Subcutaneous abdominal adipose tissue (tissue), 5 donors: Measurements from ENCODE around the gene RAB15.

Experiments used
- H3K27ac ChIP-seq: one replicate; pipeline ENCODE4 v1.7.0; 2013; ENCODE audit warnings: low read depth, mild to moderate bottlenecking, inconsistent platforms, low read length, moderate library complexity
- H3K27me3 ChIP-seq, 5 donors: one replicate each; pipeline ENCODE4 v1.7.0; 2013; ENCODE audit warnings: low read length in 5 of 5, inconsistent platforms in 1 of 5; ENCODE audit not compliant: control insufficient read depth in 5 of 5, insufficient read depth in 4 of 5
- H3K36me3 ChIP-seq, 5 donors: one replicate each; pipeline ENCODE4 v1.7.0; 2013; ENCODE audit warnings: low read length in 5 of 5; ENCODE audit not compliant: control insufficient read depth in 5 of 5, insufficient read depth in 5 of 5
- H3K4me1 ChIP-seq, 5 donors: one replicate each; pipeline ENCODE4 v1.7.0; 2013; ENCODE audit warnings: low read length in 5 of 5, mild to moderate bottlenecking in 3 of 5, moderate library complexity in 1 of 5; ENCODE audit not compliant: control insufficient read depth in 5 of 5, insufficient read depth in 5 of 5
- H3K4me3 ChIP-seq, 5 donors: one replicate each; pipeline ENCODE4 v1.7.0; 2013; ENCODE audit warnings: low read length in 5 of 5, low read depth in 1 of 5
- H3K9ac ChIP-seq, 5 donors: one replicate each; pipeline ENCODE4 v1.7.0; 2013; ENCODE audit warnings: low read length in 5 of 5, mild to moderate bottlenecking in 4 of 5, moderate library complexity in 3 of 5
- H3K9me3 ChIP-seq, 5 donors: one replicate each; pipeline ENCODE4 v1.7.0; 2013; ENCODE audit warnings: low read length in 5 of 5; ENCODE audit not compliant: control insufficient read depth in 5 of 5
- donor health status: healthy.
- donor health status: healthy.
- donor health status: healthy.
- donor health status: healthy.
- donor health status: healthy.

RAB15 gene

DNA sequence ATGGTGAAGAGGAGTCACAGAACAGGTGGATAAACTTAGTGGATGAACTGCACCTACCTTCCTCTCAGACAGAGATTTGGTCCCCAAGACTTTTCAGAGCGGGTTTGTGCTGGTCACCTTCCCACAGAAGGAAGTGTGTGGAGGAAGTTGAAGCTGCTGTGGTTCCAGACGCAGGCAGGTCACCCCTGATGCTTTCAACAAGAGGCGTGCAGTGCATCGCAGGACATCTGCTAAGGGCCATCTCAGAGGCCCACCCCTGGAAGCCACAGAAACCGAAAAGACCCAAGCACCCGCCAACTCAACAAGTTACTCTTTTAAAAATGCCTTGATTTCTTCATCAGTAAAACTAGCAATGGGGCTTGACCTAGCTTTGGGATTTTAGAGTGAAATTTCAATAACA is 28.6 kb downstream of the RAB15 start:
- Histone ChIP-seq H3K4me1 (peaks cover 0 to 3% (median 0%) of the 10 kb centered on the region in 5 donors), H3K27me3 (no peaks in the 10 kb centered on the region), H3K9me3 (no peaks in the 10 kb centered on the region), H3K4me3 (no peak overlapping the region), H3K9ac (no peak overlapping the region), H3K36me3 (peaks cover 4 to 58% (median 27%) of the 10 kb centered on the region in 5 donors), H3K27ac (no peak overlapping the region)

- Histone ChIP-seq H3K4me1 (peaks cover 0 to 3% (median 0%) of the 10 kb centered on the region in 5 donors), H3K9ac (no peak within 1 kb of the TSS), H3K36me3 (peaks cover 4 to 51% (median 24%) of the 10 kb centered on the region in 5 donors), H3K4me3 (no peak within 1 kb of the TSS), H3K27ac (no peak within 1 kb of the TSS), H3K9me3 (no peaks in the 10 kb centered on the region), H3K27me3 (no peaks in the 10 kb centered on the region)
These were observed 29.5 kb downstream of the RAB15 start, which contains the start of gene GPX2 for GRCh38 chr14:64942531-64943111. Gene GPX2 (minus strand): TSS chr14:64942745. CDS start chr14:64942726, 19 bp downstream.

GRCh38 chr14:64940336-64940910 is 31.7 kb downstream of the RAB15 start:
- Histone ChIP-seq H3K27ac (no peak overlapping the region), H3K36me3 (peaks cover 11 to 41% (median 24%) of the 10 kb centered on the region in 5 donors), H3K9ac (no peak overlapping the region), H3K27me3 (no peaks in the 10 kb centered on the region), H3K4me1 (peaks cover 0 to 6% (median 0%) of the 10 kb centered on the region in 5 donors), H3K9me3 (no peaks in the 10 kb centered on the region), H3K4me3 (no peak overlapping the region)

DNA sequence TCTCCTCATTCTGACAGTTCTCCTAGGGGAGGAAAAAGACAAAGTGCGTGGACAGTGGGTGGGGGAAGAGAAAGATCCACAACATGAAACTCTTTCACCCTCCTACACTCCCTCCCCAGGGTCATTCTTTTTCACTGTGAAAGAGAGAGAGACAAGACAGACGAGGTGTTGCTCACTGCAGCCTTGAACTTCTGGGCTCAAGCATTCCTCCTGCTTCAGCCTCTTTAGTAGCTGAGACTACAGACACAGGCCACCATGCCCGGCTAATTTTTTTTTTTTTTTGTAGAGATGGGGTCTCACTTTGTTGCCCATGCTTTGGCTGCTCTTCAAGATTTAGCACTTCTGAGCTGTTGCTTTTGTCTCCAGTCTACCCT is 32.3 kb downstream of the RAB15 start:
- Histone ChIP-seq H3K27ac (no peak overlapping the region), H3K4me1 (peaks cover 0 to 6% (median 0%) of the 10 kb centered on the region in 5 donors), H3K4me3 (no peak overlapping the region), H3K9ac (no peak overlapping the region), H3K9me3 (no peaks in the 10 kb centered on the region), H3K36me3 (peaks cover 11 to 41% (median 24%) of the 10 kb centered on the region in 5 donors), H3K27me3 (no peaks in the 10 kb centered on the region)

GRCh38 chr14:64938972-64939816 is 32.9 kb downstream of the RAB15 start:
- H3K9ac ChIP-seq: no peak overlapping the region
- no peak overlapping the region for H3K27ac ChIP-seq
- peaks cover 11 to 45% (median 24%) of the 10 kb centered on the region in 5 donors for H3K36me3 ChIP-seq

DNA sequence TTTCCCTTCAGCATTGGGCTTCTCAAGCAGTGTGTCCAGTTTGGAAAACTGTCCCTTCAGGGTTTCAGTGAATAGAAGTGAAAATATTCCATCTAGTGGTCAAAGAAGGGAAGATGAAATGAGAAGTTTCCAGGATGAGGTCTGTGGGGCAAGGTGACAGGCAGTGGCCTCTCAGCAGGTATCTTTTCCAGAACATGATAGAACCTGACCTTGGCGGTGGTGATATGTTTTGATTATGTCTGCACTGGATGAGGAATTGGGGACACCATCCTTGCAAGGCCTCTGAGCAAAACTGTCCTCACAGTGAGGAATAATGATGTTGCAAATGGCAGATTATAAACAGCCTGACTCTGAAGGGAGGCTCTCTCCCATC is 34.3 kb downstream of the RAB15 start:
- no peak overlapping the region for H3K27ac ChIP-seq
- no peaks in the 10 kb centered on the region for H3K9me3 ChIP-seq
- peaks cover 16 to 52% (median 26%) of the 10 kb centered on the region in 5 donors for H3K36me3 ChIP-seq
- H3K4me1 ChIP-seq: peaks cover 0 to 3% (median 0%) of the 10 kb centered on the region in 5 donors
- H3K27me3 ChIP-seq: no peaks in the 10 kb centered on the region
- H3K4me3 ChIP-seq: no peak overlapping the region
- H3K9ac ChIP-seq: no peak overlapping the region

More at GRCh38 chr14:64938972-64939816, 32.9 kb downstream of the RAB15 start:
- Histone ChIP-seq H3K4me1 (peaks cover 0 to 6% (median 0%) of the 10 kb centered on the region in 5 donors), H3K27me3 (no peaks in the 10 kb centered on the region), H3K4me3 (no peak overlapping the region), H3K9me3 (no peaks in the 10 kb centered on the region)

DNA sequence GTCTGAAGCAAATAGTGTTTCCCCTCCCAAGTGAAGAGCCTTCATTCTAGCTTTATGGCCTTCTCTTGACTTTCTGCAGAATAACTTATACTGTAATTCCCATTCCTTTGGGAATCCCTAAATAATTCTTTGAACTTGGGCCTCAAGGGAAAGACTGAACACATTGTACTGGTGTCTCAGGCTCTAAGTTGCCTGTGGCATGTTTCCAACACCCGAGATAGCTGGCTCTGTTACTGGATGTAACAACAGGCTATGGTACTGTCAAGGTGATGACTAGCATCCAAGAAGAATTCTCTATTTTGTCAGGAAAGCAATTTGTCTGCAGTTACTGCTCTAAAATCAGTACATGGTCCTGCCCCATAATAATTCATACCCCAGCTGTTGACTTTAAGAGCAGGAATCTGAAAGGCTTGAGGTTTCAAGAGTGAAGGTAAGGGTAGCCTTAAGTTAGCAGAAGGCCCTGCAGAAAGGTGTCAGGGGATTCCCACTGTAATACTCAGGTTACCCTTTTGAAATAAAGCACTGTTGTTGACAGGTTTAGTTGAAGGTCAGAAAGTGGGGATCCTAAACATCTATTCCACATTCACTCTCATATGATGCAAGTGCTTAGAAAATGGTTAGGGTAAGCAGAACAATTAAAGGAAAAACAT is 34.8 kb downstream of the RAB15 start:
- H3K9me3 ChIP-seq: no peaks in the 10 kb centered on the region
- peaks cover 0 to 3% (median 0%) of the 10 kb centered on the region in 5 donors for H3K4me1 ChIP-seq
- no peak overlapping the region for H3K27ac ChIP-seq
- no peaks in the 10 kb centered on the region for H3K27me3 ChIP-seq
- H3K36me3 ChIP-seq: peaks cover 21 to 52% (median 26%) of the 10 kb centered on the region in 5 donors
- no peak overlapping the region for H3K9ac ChIP-seq
- H3K4me3 ChIP-seq: no peak overlapping the region

DNA sequence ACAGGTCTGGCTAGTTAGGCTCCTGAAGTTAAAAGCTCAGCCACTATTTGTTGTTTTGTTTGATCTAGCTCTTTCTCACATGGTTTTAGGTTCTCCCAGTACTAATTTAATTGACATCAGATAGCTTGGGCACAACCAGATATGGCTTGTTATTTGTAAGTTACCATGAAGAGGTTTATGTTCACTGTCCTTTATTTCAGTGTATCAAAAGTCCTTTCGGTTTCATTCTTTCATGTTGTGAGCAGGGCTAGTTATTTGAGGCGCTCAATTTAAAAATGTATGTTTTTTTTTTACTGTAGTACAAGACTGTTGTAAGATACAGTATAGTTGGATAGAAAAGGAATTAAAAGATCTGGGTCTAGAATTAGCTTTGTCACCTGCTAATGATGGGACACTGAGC is 36.6 kb downstream of the RAB15 start:
- Histone ChIP-seq H3K9ac (no peak overlapping the region), H3K4me1 (peaks cover 0 to 3% (median 0%) of the 10 kb centered on the region in 5 donors), H3K27ac (no peak overlapping the region), H3K27me3 (no peaks in the 10 kb centered on the region), H3K9me3 (no peaks in the 10 kb centered on the region), H3K36me3 (peaks cover 23 to 54% (median 35%) of the 10 kb centered on the region in 5 donors), H3K4me3 (no peak overlapping the region)

GRCh38 chr14:64934338-64934929 is 37.7 kb downstream of the RAB15 start:
- no peak overlapping the region for H3K9ac ChIP-seq
- no peak overlapping the region for H3K27ac ChIP-seq
- H3K4me1 ChIP-seq: peaks cover 0 to 3% (median 0%) of the 10 kb centered on the region in 5 donors
- H3K4me3 ChIP-seq: no peak overlapping the region
- H3K9me3 ChIP-seq: no peaks in the 10 kb centered on the region
- no peaks in the 10 kb centered on the region for H3K27me3 ChIP-seq
- H3K36me3 ChIP-seq: peaks cover 15 to 52% (median 32%) of the 10 kb centered on the region in 5 donors
